Breast epithelium (tissue), 4 donors: ENCODE data around the gene TSC1. TPM values are rescaled to one million over a fixed set of nuclear protein-coding genes. Genes with fewer than 3 reads are reported as not detected.

Source experiments
- DNase-seq, 2 donors: peaks; one replicate each; pipeline ENCODE4 v3.0.0-alpha.2; 2019; ENCODE audit warnings: low spot score in 2 of 2
- H3K27ac ChIP-seq, 2 donors: fragments of 200-600 bp; sonication (generic) in 1 of 2; one replicate each; pipeline ENCODE4 v1.5.1; 2016 to 2019; ENCODE audit warnings: mild to moderate bottlenecking in 1 of 2
- H3K27me3 ChIP-seq, 2 donors: fragments of 200-600 bp; sonication (generic) in 1 of 2; one replicate each; pipeline versions ENCODE4 v1.5.1 to v1.6.0; 2017 to 2019; ENCODE audit warnings: control low read depth in 1 of 2, mild to moderate bottlenecking in 1 of 2
- H3K36me3 ChIP-seq: fragments of 200-600 bp; one replicate; pipeline ENCODE4 v1.5.1; 2019
- H3K4me1 ChIP-seq, 2 donors: fragments of 200-600 bp; sonication (generic); one replicate each; pipeline ENCODE4 v1.5.1; 2016 to 2019; ENCODE audit warnings: control low read depth in 1 of 2
- H3K4me3 ChIP-seq, 3 donors: fragments of 200-600 bp; sonication (generic); 1 replicate in 2 of 3; 2 replicates in 1 of 3; pipeline ENCODE4 v1.5.1; 2016 to 2019; ENCODE audit warnings: mild to moderate bottlenecking in 3 of 3, moderate library complexity in 2 of 3
- H3K9me3 ChIP-seq, 2 donors: fragments of 200-600 bp; sonication (generic) in 1 of 2; one replicate each; pipeline ENCODE4 v1.5.1; 2016 to 2019; ENCODE audit warnings: control low read depth in 1 of 2
- CTCF ChIP-seq, 3 donors: fragments of 450-650 bp; IDR thresholded peaks; one replicate each; pipeline ENCODE4 v1.5.1; 2016 to 2017; ENCODE audit warnings: antibody characterized with exemption in 3 of 3, mild to moderate bottlenecking in 3 of 3, moderate library complexity in 3 of 3
- POLR2A ChIP-seq: fragments of 450-650 bp; IDR thresholded peaks from one replicate; pipeline ENCODE4 v1.6.1; 2016; ENCODE audit warnings: antibody characterized with exemption, mild to moderate bottlenecking, moderate library complexity
- POLR2AphosphoS5 ChIP-seq, 3 donors: sonication (generic); formaldehyde crosslinking; IDR thresholded peaks; one replicate each; pipeline ENCODE4 v1.6.1; 2017; ENCODE audit warnings: antibody characterized with exemption in 3 of 3
- intact Hi-C: fragments of 100-400 bp; cut with DNase I; formaldehyde crosslinking; loops from one replicate; pipeline ENCODE4 v1.15.1; 2023; ENCODE audit warnings: low total_unique reads
- total RNA-seq, 3 donors: library from RNA; depleted of rRNA; stranded (reverse); fragments of >200 nt; gene quantifications; one replicate each; pipeline ENCODE4 v1.1.0, GENCODE V29; 2016

TSC1 gene
- total RNA-seq, 3 donors from 2014 or later: 38.1 to 61.9 (median 48.2) TPM

GRCh38 chr9:132965478-132965877 lies 21.1 kb upstream of the TSC1 start:
- TF ChIP-seq POLR2AphosphoS5 (IDR thresholded peaks at IDR 0.05) (no peak), POLR2A (no peak), CTCF (IDR thresholded peaks at IDR 0.05) (no peak)
- intact Hi-C loops: no loop called here

GRCh38 chr9:132961002-132961401 lies 16.6 kb upstream of the TSC1 start:
- no peak overlapping the region for H3K27ac ChIP-seq
- TF ChIP-seq CTCF (IDR thresholded peaks at IDR 0.05) (no peak), POLR2A (no peak), POLR2AphosphoS5 (IDR thresholded peaks at IDR 0.05) (no peak)
- H3K4me1 ChIP-seq: no peaks in the 10 kb centered on the region
- H3K36me3 ChIP-seq: no peaks in the 10 kb centered on the region
- intact Hi-C loops: no loop called here
- no peak overlapping the region for H3K4me3 ChIP-seq
- no peaks in the 10 kb centered on the region for H3K27me3 ChIP-seq
- no peak for DNase-seq
- peaks cover 0 to under 1% of the 10 kb centered on the region in 2 donors for H3K9me3 ChIP-seq

More at GRCh38 chr9:132965478-132965877, 21.1 kb upstream of the TSC1 start:
- Histone ChIP-seq H3K9me3 (no peaks in the 10 kb centered on the region), H3K27me3 (no peaks in the 10 kb centered on the region), H3K4me1 (no peaks in the 10 kb centered on the region), H3K4me3 (no peak overlapping the region), H3K27ac (no peak overlapping the region), H3K36me3 (no peaks in the 10 kb centered on the region)
- no peak for DNase-seq

- H3K4me1 ChIP-seq: no peaks in the 10 kb centered on the region
- TF ChIP-seq CTCF (IDR thresholded peaks at IDR 0.05) (no peak), POLR2A (no peak), POLR2AphosphoS5 (IDR thresholded peaks at IDR 0.05) (no peak)
- intact Hi-C loops: no loop called here
These were observed 13.4 kb upstream of the TSC1 start for GRCh38 chr9:132957805-132958204.

GRCh38 chr9:132955768-132956167 lies 11.4 kb upstream of the TSC1 start:
- H3K36me3 ChIP-seq: no peaks in the 10 kb centered on the region
- no peaks in the 10 kb centered on the region for H3K4me1 ChIP-seq
- peaks cover 10 to 16% of the 10 kb centered on the region in 2 donors for H3K9me3 ChIP-seq
- intact Hi-C loops: no loop called here
- DNase-seq: no peak
- TF ChIP-seq POLR2A (no peak), CTCF (IDR thresholded peaks at IDR 0.05) (no peak)
- no peak overlapping the region for H3K4me3 ChIP-seq
- H3K27me3 ChIP-seq: no peaks in the 10 kb centered on the region
- no peak overlapping the region for H3K27ac ChIP-seq

More at GRCh38 chr9:132957805-132958204, 13.4 kb upstream of the TSC1 start:
- no peak for DNase-seq
- Histone ChIP-seq H3K4me3 (no peak overlapping the region), H3K27ac (no peak overlapping the region), H3K27me3 (no peaks in the 10 kb centered on the region), H3K36me3 (no peaks in the 10 kb centered on the region), H3K9me3 (peaks cover 10 to 16% of the 10 kb centered on the region in 2 donors)

GRCh38 chr9:132955123-132955522 lies 10.7 kb upstream of the TSC1 start:
- H3K9me3 ChIP-seq: peaks cover 10 to 16% of the 10 kb centered on the region in 2 donors
- intact Hi-C loops: no loop called here
- H3K4me3 ChIP-seq: no peak overlapping the region
- no peaks in the 10 kb centered on the region for H3K27me3 ChIP-seq
- no peak overlapping the region for H3K27ac ChIP-seq
- no peaks in the 10 kb centered on the region for H3K36me3 ChIP-seq
- no peak for DNase-seq
- TF ChIP-seq POLR2A (no peak), CTCF (IDR thresholded peaks at IDR 0.05) (no peak), POLR2AphosphoS5 (IDR thresholded peaks at IDR 0.05) (no peak)
- no peaks in the 10 kb centered on the region for H3K4me1 ChIP-seq
